Mesodermal cell (in vitro differentiated cells): ENCODE results near the gene CFAP100.

Experiments
- H3K27ac ChIP-seq: 2 replicates; pipeline ENCODE4 v1.7.0; 2013; ENCODE audit warnings: mild to moderate bottlenecking, low read depth, low read length, moderate library complexity; ENCODE audit not compliant: severe bottlenecking
- H3K36me3 ChIP-seq: 2 replicates; pipeline ENCODE4 v1.7.1; 2013; ENCODE audit warnings: mild to moderate bottlenecking, low read length, moderate library complexity; ENCODE audit not compliant: control insufficient read depth, insufficient read depth
- H3K4me1 ChIP-seq: one replicate; pipeline ENCODE4 v1.7.1; 2013; ENCODE audit warnings: mild to moderate bottlenecking, low read length; ENCODE audit not compliant: insufficient read depth, control insufficient read depth, poor library complexity, severe bottlenecking
- H3K4me3 ChIP-seq: 2 replicates; pipeline ENCODE4 v1.7.0; 2013; ENCODE audit warnings: low read length, control low read depth, mild to moderate bottlenecking; ENCODE audit not compliant: insufficient read depth, poor library complexity, severe bottlenecking; ENCODE audit errors: extremely low read depth
- H3K9me3 ChIP-seq: 2 replicates; pipeline ENCODE4 v1.7.1; 2013; ENCODE audit warnings: mild to moderate bottlenecking, low read length, moderate library complexity; ENCODE audit not compliant: control insufficient read depth
- WGBS, 2 experiments: methylation state at CpG; one replicate each; pipeline ENCODE4 v1.1.5; 2013; ENCODE audit warnings: missing lambda C conversion rate in 2 of 2; ENCODE audit not compliant: insufficient coverage in 2 of 2; 5-methylcytosine and 5-hydroxymethylcytosine counted together

Gene CFAP100

GRCh38 chr3:126407412-126408044, 12.8 kb downstream of the CFAP100 start:
- no peaks in the 10 kb centered on the region for H3K9me3 ChIP-seq
- no peaks in the 10 kb centered on the region for H3K36me3 ChIP-seq
- H3K4me3 ChIP-seq = no peak overlapping the region
- WGBS, 2 experiments = 77 to 95% methylated on average over 4 to 5 of the region's 5 CpGs
- no peak overlapping the region for H3K27ac ChIP-seq
- no peaks in the 10 kb centered on the region for H3K4me1 ChIP-seq

GRCh38 chr3:126408099-126408498, 13.4 kb downstream of the CFAP100 start:
- 88 to 94% methylated on average over 5 of the region's 5 CpGs for WGBS, 2 experiments
- Histone ChIP-seq H3K36me3 (no peaks in the 10 kb centered on the region), H3K27ac (no peak overlapping the region), H3K4me3 (no peak overlapping the region), H3K9me3 (no peaks in the 10 kb centered on the region), H3K4me1 (no peaks in the 10 kb centered on the region)

- Histone ChIP-seq H3K4me3 (no peak overlapping the region), H3K9me3 (no peaks in the 10 kb centered on the region), H3K36me3 (no peaks in the 10 kb centered on the region), H3K4me1 (no peaks in the 10 kb centered on the region), H3K27ac (no peak overlapping the region)
- WGBS, 2 experiments = 87 to 95% methylated on average over 5 of the region's 6 CpGs
Observed at GRCh38 chr3:126412841-126413692, 18.4 kb downstream of the CFAP100 start.

- no peak overlapping the region for H3K4me3 ChIP-seq
- H3K36me3 ChIP-seq = no peaks in the 10 kb centered on the region
- 80 to 92% methylated on average over 3 to 4 of the region's 4 CpGs for WGBS, 2 experiments
- H3K27ac ChIP-seq = no peak overlapping the region
- H3K4me1 ChIP-seq = no peaks in the 10 kb centered on the region
- H3K9me3 ChIP-seq = no peaks in the 10 kb centered on the region
Observed at GRCh38 chr3:126413693-126414080, 19.0 kb downstream of the CFAP100 start.

- WGBS, 2 experiments = 86 to 95% methylated on average over 10 to 11 of the region's 11 CpGs
- H3K9me3 ChIP-seq = no peaks in the 10 kb centered on the region
- H3K27ac ChIP-seq = no peak overlapping the region
Observed at GRCh38 chr3:126414406-126414805, 19.7 kb downstream of the CFAP100 start.

GRCh38 chr3:126414961-126415660, 20.4 kb downstream of the CFAP100 start:
- Histone ChIP-seq H3K36me3 (no peaks in the 10 kb centered on the region), H3K9me3 (no peaks in the 10 kb centered on the region), H3K27ac (no peak overlapping the region), H3K4me3 (no peak overlapping the region), H3K4me1 (no peaks in the 10 kb centered on the region)
- WGBS, 2 experiments = 90% methylated on average over 5 to 11 of the region's 12 CpGs

More at GRCh38 chr3:126414406-126414805, 19.7 kb downstream of the CFAP100 start:
- Histone ChIP-seq H3K4me3 (no peak overlapping the region), H3K4me1 (no peaks in the 10 kb centered on the region), H3K36me3 (no peaks in the 10 kb centered on the region)

GRCh38 chr3:126415661-126416591, 21.2 kb downstream of the CFAP100 start:
- Histone ChIP-seq H3K4me1 (no peaks in the 10 kb centered on the region), H3K4me3 (no peak overlapping the region), H3K27ac (no peak overlapping the region), H3K36me3 (no peaks in the 10 kb centered on the region), H3K9me3 (no peaks in the 10 kb centered on the region)
- WGBS, 2 experiments = 92 to 96% methylated on average over 59 of the region's 61 CpGs

GRCh38 chr3:126416943-126417342, 22.2 kb downstream of the CFAP100 start:
- Histone ChIP-seq H3K27ac (no peak overlapping the region), H3K4me3 (no peak overlapping the region), H3K9me3 (no peaks in the 10 kb centered on the region), H3K4me1 (no peaks in the 10 kb centered on the region), H3K36me3 (no peaks in the 10 kb centered on the region)
- WGBS, 2 experiments = 95% methylated on average over 6 of the region's 7 CpGs

- H3K36me3 ChIP-seq = no peaks in the 10 kb centered on the region
- no peak overlapping the region for H3K27ac ChIP-seq
- H3K4me1 ChIP-seq = no peaks in the 10 kb centered on the region
- 87 to 96% methylated on average over 2 to 5 of the region's 5 CpGs for WGBS, 2 experiments
- H3K4me3 ChIP-seq = no peak overlapping the region
- no peaks in the 10 kb centered on the region for H3K9me3 ChIP-seq
Observed at GRCh38 chr3:126417515-126417914, 22.8 kb downstream of the CFAP100 start.

GRCh38 chr3:126417981-126418530, 23.3 kb downstream of the CFAP100 start:
- WGBS, 2 experiments = 84 to 89% methylated on average over 10 to 11 of the region's 11 CpGs
- Histone ChIP-seq H3K36me3 (no peaks in the 10 kb centered on the region), H3K4me3 (no peak overlapping the region), H3K27ac (no peak overlapping the region), H3K9me3 (no peaks in the 10 kb centered on the region), H3K4me1 (no peaks in the 10 kb centered on the region)
